NCI-H128 (cell line): ENCODE results near the gene NHERF2.
A peak's percentile ranks its signal among the peaks of the same experiment; 100 is the strongest.
"Not testable (repeated sequence)": the region's sequence is repeated elsewhere in the genome, so short reads cannot be mapped to it uniquely, and the experiment has no call there.

ENCODE experiments used
- DNase-seq: peaks from one replicate; lab custom pipeline; 2025; ENCODE audit not compliant: unreplicated experiment; lab: John Stamatoyannopoulos, UW

Gene NHERF2

GRCh38 chr16:2005646-2006045 lies 21.1 kb upstream of the NHERF2 start:
- no peak for DNase-seq

- no peak for DNase-seq
These were observed 20.4 kb upstream of the NHERF2 start for GRCh38 chr16:2006317-2006716.

DNA sequence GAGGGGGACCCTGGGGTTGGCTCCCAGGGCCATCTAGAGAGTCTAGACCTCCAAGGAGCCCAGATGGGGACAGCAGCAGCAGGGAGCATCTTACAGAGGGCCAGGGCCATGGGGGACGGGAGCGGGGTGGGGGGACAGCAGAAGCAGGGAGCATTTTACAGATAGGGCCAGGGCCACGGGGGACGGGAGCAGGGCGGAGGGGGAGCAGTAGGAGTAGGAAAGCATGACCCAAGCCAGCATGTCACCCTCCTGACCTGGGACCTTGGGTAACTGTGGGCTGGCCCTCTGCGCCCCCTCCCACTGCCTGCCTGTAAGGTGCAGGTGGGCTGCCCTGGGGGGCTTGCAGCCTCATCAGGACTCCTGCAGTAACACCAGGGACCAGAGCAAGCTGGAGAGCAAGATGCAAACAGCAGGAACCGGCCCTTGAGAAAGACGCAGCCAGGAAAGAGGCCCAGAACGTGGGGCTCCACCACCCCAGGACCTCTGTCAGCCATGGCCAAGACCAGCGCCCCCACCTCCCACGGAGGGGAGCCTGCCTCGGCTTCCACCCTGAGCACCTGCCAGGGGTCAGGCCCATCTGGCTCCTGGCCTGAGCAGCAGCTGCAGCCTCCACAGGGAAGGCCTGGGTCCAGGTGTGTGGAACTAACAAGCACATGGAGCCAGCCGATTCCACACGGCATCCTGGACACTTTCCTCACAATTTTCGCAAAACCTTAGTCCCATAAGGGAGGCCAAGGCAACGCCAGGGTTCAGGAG lies 19.4 kb upstream of the NHERF2 start:
- no peak for DNase-seq

GRCh38 chr16:2008009-2008526 lies 18.6 kb upstream of the NHERF2 start:
- DNase-seq = no peak

DNA sequence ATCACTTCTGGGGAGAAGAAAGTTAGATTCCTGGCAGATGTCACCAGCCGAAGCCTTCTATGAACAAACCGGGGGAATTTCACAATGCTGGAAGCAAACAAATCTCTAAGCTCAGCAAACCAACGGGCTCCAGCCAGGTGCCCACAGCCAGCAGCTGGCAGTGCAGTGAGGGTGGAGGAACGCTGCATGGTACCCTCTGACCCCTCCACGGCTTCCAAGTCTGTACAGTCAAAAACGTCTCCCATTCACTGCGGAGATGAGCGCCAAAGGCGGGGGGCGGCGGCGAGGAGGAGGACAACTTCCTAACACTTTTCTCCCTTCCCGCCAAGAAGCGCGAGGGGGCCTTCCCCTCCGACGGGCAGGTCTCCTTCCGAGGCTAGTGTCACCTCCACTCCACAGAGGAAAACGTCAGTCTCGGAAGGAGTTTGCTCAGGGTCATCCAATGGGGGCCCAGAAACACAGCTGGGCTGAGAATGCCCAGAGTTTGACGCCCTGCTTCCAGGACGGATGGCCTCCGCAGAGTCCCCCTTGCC lies 18.0 kb upstream of the NHERF2 start:
- DNase-seq = no peak

- no peak for DNase-seq
These were observed 17.5 kb upstream of the NHERF2 start for GRCh38 chr16:2009164-2009711.

GRCh38 chr16:2009791-2010510 lies 16.8 kb upstream of the NHERF2 start, which contains the start of gene ZNF598:
TSS of gene ZNF598 (minus strand) at chr16:2009821.
- no peak for DNase-seq

GRCh38 chr16:2011726-2012125 lies 15.0 kb upstream of the NHERF2 start:
- DNase-seq = not testable (repeated sequence)

- DNase-seq = no peak
These were observed 13.2 kb upstream of the NHERF2 start for GRCh38 chr16:2013527-2013926.

DNA sequence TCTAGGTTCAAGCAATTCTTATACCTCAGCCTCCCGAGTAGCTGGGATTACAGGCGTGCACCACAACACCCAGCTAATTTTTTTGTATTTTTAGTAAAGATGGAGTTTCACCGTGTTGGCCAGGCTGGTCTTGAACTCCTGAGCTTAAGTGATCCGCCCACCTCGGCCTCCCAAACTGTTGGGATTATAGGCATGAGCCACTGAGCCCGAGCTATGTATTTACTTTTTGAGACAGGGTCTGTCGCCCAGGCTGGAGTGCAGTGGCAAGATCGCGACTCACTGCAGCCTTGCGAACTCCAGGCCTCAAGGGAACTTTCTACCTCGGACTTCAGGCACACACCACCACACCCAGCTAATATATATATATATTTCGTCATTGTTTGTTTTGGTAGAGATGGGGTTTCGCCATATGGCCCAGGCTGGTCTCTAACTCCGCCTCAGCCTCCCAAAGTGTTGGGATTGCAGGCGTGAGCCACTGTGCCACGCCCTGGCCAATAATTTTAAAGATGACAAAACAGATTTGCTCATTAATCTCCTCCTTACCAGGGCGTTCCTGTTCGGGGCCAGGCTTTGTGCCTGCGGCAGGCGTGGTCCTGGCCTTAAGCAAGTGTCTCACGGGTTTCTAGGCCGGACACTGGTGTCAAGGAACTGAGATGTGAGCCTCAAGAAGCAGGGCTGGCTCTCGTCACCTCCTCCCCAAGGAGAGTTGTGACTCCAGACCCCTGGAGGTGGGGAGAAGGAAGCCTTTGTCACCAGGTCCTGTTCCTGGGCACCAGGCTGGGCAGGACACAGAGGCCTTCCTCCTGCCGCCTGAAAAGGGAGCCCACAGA lies 11.4 kb upstream of the NHERF2 start:
- no peak for DNase-seq

DNA sequence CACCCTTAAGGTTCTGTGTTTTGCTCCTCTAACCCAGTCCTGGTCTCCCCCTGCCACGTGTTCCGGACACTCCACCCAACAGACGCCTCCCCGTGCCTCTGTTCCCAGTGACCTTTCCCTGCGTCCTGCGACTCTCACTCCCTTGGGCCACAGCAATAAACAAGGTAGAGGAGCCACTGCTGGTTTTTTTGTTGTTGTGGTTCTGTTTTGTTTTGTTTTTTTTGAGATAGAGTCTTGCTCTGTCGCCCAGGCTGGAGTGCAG lies 10.8 kb upstream of the NHERF2 start:
- no peak for DNase-seq

DNA sequence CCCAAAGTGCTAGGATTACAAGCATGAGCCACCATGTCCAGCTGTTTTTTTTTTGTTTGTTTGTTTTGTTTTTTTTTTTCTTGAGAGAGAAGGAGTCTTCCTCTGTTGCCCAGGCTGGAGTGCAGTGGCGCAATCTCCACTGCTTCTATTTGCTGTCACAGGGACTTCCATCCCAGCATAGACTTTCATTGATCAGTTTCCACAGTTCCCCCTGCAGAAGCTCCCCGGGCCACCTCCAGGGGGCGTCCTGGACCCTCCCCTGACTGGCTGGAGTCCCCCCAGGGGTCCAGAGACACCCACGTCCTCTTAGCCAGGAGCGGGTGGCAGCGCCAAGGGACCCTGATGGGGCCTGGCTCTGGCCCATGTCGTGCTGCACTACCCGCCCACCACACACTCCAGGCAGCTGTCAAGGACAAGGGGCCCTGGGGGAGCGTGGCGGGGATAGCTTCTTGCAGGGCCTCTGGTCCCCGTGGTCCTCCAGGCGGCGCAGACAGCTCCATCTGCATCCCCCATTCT lies 10.2 kb upstream of the NHERF2 start:
- no peak for DNase-seq

DNA sequence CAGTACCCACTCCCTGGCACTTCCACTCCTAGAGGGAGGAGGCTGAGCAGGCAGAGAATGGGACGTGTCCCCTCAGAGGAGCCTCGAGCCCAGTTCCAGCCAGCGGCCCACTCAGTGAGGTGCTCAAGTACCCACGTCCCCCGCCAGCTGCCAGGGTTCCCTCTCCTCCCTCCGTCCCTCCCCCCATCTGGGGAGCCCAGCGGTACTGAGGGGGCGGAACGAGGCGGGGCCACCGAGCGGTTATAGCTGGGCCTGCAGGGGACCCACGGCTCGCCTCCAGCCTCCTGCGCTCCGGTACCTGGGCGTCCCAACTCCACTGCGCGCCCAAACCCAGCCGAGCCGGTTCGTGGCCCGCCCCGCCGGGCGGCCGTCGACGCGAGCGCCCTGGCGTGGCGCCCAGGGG lies 7.2 kb upstream of the NHERF2 start, which contains the start of gene NPW:
NPW (plus strand) TSS at position 268 of the 403 bp plus-strand sequence.
- no peak for DNase-seq

DNA sequence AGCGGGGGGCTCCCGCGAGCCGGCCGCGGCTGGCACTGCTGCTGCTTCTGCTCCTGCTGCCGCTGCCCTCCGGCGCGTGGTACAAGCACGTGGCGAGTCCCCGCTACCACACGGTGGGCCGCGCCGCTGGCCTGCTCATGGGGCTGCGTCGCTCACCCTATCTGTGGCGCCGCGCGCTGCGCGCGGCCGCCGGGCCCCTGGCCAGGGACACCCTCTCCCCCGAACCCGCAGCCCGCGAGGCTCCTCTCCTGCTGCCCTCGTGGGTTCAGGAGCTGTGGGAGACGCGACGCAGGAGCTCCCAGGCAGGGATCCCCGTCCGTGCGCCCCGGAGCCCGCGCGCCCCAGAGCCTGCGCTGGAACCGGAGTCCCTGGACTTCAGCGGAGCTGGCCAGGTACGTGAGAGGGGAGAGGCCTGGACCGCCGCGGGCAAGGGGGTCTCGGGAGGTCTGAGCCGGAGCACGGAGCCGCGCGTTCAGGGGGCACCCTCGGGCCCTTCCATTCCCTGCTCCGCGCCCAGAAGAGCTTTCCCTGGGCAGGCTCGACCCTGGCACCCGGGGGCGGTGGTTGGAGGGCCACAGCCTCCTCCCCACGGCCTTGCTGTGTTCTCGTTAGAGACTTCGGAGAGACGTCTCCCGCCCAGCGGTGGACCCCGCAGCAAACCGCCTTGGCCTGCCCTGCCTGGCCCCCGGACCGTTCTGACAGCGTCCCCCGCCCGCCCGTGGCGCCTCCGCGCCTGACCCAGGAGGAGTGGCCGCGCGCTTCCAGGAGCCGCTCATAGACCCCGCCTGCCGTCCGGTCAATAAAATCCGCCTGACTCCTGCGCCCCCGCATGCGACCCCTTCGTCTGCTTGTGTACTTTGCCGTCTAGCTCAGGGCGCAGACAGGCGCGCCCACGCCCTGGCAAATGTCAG lies 6.5 kb upstream of the NHERF2 start:
- DNase-seq = no peak

- no peak for DNase-seq
These were observed 4.0 kb upstream of the NHERF2 start for GRCh38 chr16:2022723-2023091.

- DNase-seq = peak; percentile 33
These were observed 3.3 kb upstream of the NHERF2 start for GRCh38 chr16:2023092-2024031.

DNA sequence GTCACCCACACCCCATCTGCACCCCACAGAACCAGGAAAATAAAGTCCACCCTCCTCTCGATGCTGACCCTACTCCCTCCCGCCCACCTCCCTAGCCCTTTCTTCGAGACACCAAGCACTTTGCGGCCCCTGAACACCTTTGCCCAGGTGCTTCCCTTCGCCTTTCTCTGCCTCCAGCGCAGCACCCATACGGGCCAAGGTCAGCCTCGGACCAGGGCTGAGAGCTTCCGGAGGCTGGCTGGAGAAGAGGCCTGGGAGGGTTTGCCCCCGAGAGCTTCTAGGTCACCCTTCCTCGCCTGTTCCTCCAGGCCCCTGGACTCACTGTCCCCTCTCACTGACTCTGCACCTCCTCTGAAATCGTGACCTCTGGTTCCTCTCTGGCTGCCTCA lies 2.7 kb upstream of the NHERF2 start:
- DNase-seq = no peak

DNA sequence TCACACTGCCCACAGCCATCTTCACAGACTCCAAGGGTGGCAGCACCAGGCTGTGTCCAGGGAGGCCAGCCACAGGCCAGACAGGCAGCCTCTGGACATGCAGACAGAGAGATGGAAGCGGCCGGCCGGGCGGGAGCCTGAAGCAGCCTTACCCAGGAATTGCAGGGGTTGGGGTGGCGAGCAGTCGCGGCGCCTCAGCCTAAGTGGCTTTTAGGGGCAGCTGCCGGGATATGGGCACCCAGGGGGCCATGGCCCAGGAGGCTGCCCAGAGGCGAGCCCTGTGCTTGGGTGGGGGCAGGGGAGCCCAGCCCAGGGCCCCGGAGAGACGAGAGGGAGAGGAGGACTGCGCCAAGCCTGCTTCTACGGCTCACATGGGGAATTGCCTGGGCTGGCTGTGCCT lies 1.5 kb upstream of the NHERF2 start:
- DNase-seq = no peak
